Adrenal gland (tissue), 12 donors: Measurements from ENCODE around the gene EPB42. TPM values are rescaled to one million over a fixed set of nuclear protein-coding genes. Genes with fewer than 3 reads are reported as not detected.
"Not testable (repeated sequence)": the region's sequence is repeated elsewhere in the genome, so short reads cannot be mapped to it uniquely, and the experiment has no call there.

ENCODE experiments used
- DNase-seq, 7 donors: peaks; one replicate each; pipeline ENCODE4 v3.0.0-alpha.2; 2019 to 2020
- H3K27ac ChIP-seq, 5 donors: fragments of 200-600 bp; sonication (generic) in 4 of 5; 1 replicate in 3 of 5; 2 replicates in 2 of 5; pipeline versions ENCODE4 v1.5.1 to v1.8.0; 2016 to 2020; ENCODE audit warnings: mild to moderate bottlenecking in 1 of 5
- H3K27me3 ChIP-seq: fragments of 200-600 bp; 2 replicates; pipeline ENCODE4 v1.8.0; 2021
- H3K36me3 ChIP-seq, 2 donors: fragments of 200-600 bp; replicated peaks in 1 of 2; 1 replicate in 1 of 2; 2 replicates in 1 of 2; pipeline versions ENCODE4 v1.5.1 to v1.8.0; 2018 to 2022
- H3K4me1 ChIP-seq, 2 donors: fragments of 200-600 bp; replicated peaks in 1 of 2; 1 replicate in 1 of 2; 2 replicates in 1 of 2; pipeline versions ENCODE4 v1.5.1 to v1.8.0; 2018 to 2021
- H3K4me3 ChIP-seq, 4 donors: fragments of 200-600 bp; sonication (generic) in 3 of 4; one replicate each; pipeline ENCODE4 v1.5.1; 2016 to 2018
- H3K9me3 ChIP-seq, 3 donors: fragments of 200-600 bp; sonication (generic) in 1 of 3; replicated peaks in 1 of 3; 1 replicate in 2 of 3; 2 replicates in 1 of 3; pipeline versions ENCODE4 v1.5.1 to v1.8.0; 2016 to 2021
- POLR2A ChIP-seq, 2 donors: fragments of 450-650 bp; IDR thresholded peaks; one replicate each; pipeline ENCODE4 v1.6.1; 2017; ENCODE audit warnings: antibody characterized with exemption in 2 of 2, mild to moderate bottlenecking in 2 of 2, moderate library complexity in 1 of 2
- WGBS, 4 donors: extraction: QIAGEN DNeasy Blood & Tissue Kit in 2 of 4; methylation state at CpG; one replicate each; pipeline versions ENCODE4 v1.1.5 to v1.1.7; 2013 to 2017; 5-methylcytosine and 5-hydroxymethylcytosine counted together
- intact Hi-C, 2 donors: fragments of 100-400 bp; cut with DNase I; formaldehyde crosslinking; loops; one replicate each; pipeline versions ENCODE4 v1.14.1 to v1.15.0; 2022 to 2023
- polyA plus RNA-seq, 3 donors: library from polyadenylated mRNA; stranded (reverse); fragments of 200-250 nt in 2 of 3; fragments of 350-450 nt in 1 of 3; fragmentation: Illumina TruSeq in 1 of 3; extraction: RNeasy Lipid Tissue Mini Kit (QIAGEN cat#74804) in 1 of 3; gene quantifications; one replicate each; pipeline ENCODE4 v1.2.3, GENCODE V29; 2013 to 2014
- total RNA-seq, 9 donors: library from RNA; depleted of rRNA in 4 of 9; stranded (reverse); fragments of >200 nt in 4 of 9; fragments of 120-200 nt in 1 of 9; fragmentation: NEBNext Ultra II Directional in 1 of 9; extraction: Animal tissue kit (Norgen Biotek cat#: 25700) in 1 of 9; gene quantifications; one replicate each; pipeline versions ENCODE4 v1.1.0 to v1.2.4, GENCODE V29; 2013 to 2023
- TF ChIP-seq, protein P1 (sequence below), 6 experiments: fragments of 450-650 bp in 4 of 6; fragments of 200-600 bp in 2 of 6; sonication (generic) in 1 of 6; IDR thresholded peaks; 1 replicate in 5 of 6; 2 replicates in 1 of 6; pipeline versions ENCODE4 v1.5.1 to v1.8.0; 2016 to 2021; ENCODE audit warnings: antibody characterized with exemption in 6 of 6, mild to moderate bottlenecking in 2 of 6, moderate library complexity in 1 of 6
- donor health status: healthy with polysubstance abuse.
- donor health status: Bipolar disorder and iron deficiency.
- donor health status: DM: yes; HTN: yes; CAD: no.
- donor health status: DM: no; HTN: no; CAD: no.
- donor health status: DM: no; HTN: no; CAD: no.
- donor health status: DM: yes; HTN: yes; CAD: no.

EPB42 gene
- total and polyA plus RNA-seq, 12 donors: 0.10 to 4.7 (median 0.45) TPM; not detected in 9

GRCh38 chr15:43168192-43169107, 52.4 kb downstream of the EPB42 start:
- TF ChIP-seq POLR2A (IDR thresholded peaks at IDR 0.05): no peak
- TF ChIP-seq, protein P1, sequence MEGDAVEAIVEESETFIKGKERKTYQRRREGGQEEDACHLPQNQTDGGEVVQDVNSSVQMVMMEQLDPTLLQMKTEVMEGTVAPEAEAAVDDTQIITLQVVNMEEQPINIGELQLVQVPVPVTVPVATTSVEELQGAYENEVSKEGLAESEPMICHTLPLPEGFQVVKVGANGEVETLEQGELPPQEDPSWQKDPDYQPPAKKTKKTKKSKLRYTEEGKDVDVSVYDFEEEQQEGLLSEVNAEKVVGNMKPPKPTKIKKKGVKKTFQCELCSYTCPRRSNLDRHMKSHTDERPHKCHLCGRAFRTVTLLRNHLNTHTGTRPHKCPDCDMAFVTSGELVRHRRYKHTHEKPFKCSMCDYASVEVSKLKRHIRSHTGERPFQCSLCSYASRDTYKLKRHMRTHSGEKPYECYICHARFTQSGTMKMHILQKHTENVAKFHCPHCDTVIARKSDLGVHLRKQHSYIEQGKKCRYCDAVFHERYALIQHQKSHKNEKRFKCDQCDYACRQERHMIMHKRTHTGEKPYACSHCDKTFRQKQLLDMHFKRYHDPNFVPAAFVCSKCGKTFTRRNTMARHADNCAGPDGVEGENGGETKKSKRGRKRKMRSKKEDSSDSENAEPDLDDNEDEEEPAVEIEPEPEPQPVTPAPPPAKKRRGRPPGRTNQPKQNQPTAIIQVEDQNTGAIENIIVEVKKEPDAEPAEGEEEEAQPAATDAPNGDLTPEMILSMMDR (IDR thresholded peaks at IDR 0.05): no peak
- Histone ChIP-seq H3K27me3 (no peaks in the 10 kb centered on the region), H3K4me3 (no peak overlapping the region), H3K9me3 (no peaks in the 10 kb centered on the region), H3K27ac (no peak overlapping the region), H3K36me3 (peaks cover 0 to 13% of the 10 kb centered on the region in 2 donors), H3K4me1 (no peaks in the 10 kb centered on the region)
- 68 to 72% (median 71%) methylated on average over 2 of the region's 2 CpGs for whole genome bisulfite sequencing, 4 donors
- intact Hi-C loops: no loop called here
- peak in 3 of 7 donors; percentile 23 to 40 (median 33) for DNase-seq

- H3K27ac ChIP-seq, intact Hi-C loops, H3K9me3 ChIP-seq, H3K4me1 ChIP-seq, DNase-seq, H3K4me3 ChIP-seq, H3K27me3 ChIP-seq: not testable (repeated sequence)
- WGBS, 4 donors: 95 to 100% (median 98%) methylated on average over 8 to 27 of the region's 28 CpGs
- peaks cover 0 to 11% of the 10 kb centered on the region in 2 donors for H3K36me3 ChIP-seq
Measured at GRCh38 chr15:43167261-43167660, 53.6 kb downstream of the EPB42 start.

DNA sequence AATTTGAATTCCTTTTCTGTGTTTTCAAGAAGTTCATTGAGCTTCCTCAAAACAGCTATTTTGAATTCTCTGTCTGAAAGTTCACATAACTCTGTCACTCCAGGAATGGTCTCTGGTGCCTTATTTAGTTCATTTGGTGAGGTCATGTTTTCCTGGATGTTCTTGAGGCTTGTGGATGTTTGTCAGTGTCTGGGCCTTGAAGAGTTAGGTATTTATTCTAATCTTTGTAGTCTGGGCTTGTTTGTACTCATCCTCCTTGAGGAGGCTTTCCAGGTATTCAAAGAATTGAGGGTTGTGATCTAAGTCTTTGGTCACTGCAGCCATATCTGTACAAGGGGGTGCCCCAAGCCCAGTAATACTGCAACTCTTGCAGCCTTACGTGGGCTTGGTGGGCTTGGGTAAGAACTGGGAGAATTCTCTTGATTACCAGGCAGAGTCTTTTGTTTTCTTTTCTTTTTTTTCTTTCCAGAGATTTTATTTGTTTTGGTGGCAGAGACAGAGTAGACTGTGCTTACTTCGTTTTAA, 55.0 kb downstream of the EPB42 start:
- Histone ChIP-seq H3K27me3 (no peaks in the 10 kb centered on the region), H3K27ac (no peak overlapping the region), H3K4me1 (no peaks in the 10 kb centered on the region), H3K36me3 (peaks cover 0 to 17% of the 10 kb centered on the region in 2 donors), H3K9me3 (no peaks in the 10 kb centered on the region), H3K4me3 (no peak overlapping the region)
- no peak for DNase-seq
- 90 to 100% (median 97%) methylated on average over 1 to 2 of the region's 2 CpGs for WGBS, 4 donors
- intact Hi-C loops: no loop called here
- TF ChIP-seq POLR2A (IDR thresholded peaks at IDR 0.05): no peak
- TF ChIP-seq, protein P1 (IDR thresholded peaks at IDR 0.05): no peak

DNA sequence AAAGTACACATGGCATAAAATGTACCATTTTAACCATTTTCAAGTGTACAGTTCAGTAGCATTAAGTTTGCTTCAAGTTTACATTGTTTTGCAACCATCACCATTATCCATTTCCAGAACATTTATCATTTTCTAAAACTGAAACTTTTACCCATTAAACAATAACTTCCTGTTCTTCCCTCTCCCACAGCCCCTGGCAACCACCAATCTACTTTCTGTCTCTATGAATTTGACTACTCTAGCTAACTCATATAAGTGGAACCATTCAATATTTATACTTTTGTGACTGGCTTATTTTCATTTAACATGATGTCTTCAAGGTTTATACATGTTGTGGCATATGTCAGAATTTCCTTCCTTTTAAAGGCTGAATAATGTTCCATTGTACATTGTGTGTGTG, 67.5 kb downstream of the EPB42 start:
- intact Hi-C loops: no loop called here
- Histone ChIP-seq H3K4me3 (no peak overlapping the region), H3K4me1 (no peaks in the 10 kb centered on the region), H3K9me3 (no peaks in the 10 kb centered on the region), H3K36me3 (peaks cover 0 to 44% of the 10 kb centered on the region in 2 donors), H3K27me3 (no peaks in the 10 kb centered on the region), H3K27ac (no peak overlapping the region)
- no peak for DNase-seq
- TF ChIP-seq POLR2A (IDR thresholded peaks at IDR 0.05): no peak
- TF ChIP-seq, protein P1 (IDR thresholded peaks at IDR 0.05): no peak
